Measurements from ENCODE around the gene CHFR. TPM values are rescaled to one million over a fixed set of nuclear protein-coding genes. Genes with fewer than 3 reads are reported as not detected.

CHFR gene
- total and polyA plus RNA-seq, 2 donors (not counting 3 experiments of a cell fraction or from before 2014, with no cell fraction given), result 45.4 to 66.5 TPM

DNA sequence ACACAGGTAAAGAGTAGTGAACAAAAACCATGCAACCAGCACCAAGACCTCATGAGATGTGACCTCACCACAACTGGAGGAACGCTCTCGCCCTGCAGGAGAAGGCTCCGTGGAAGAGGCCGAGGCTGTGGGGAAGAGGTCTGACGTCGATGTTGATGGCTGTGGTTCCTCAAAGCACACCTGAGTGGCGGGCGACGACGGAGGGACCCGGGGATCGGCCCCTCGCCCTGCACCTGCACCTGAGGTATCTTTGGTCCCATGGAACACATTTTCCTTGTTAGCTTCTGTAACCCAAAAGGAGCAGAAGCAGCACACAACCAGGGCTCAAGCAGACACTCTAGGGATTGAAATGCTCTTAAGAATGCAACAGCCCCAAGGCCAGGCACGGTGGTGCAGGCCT is 17.9 kb downstream of the CHFR start:
- no peaks in the 10 kb centered on the region for H3K27me3 ChIP-seq (ENCODE audit: control insufficient read depth in 2 of 2, insufficient read depth in 2 of 2, low read length in 2 of 2)
- dilution Hi-C loops (cut with MboI; ENCODE audit: extremely low pct_ligation_motif_present, low sequenced_read_pairs), result no loop called here
- no peaks in the 10 kb centered on the region for H3K9me3 ChIP-seq (replicated peaks; ENCODE audit: control insufficient read depth, insufficient read depth, low read length)
- H2AFZ ChIP-seq (ENCODE audit: low read depth, low read length), result no peak overlapping the region
- no peak for FAIRE-seq
- no peak overlapping the region for H3K4me2 ChIP-seq (ENCODE audit: insufficient read depth, low read length)
- CTCF ChIA-PET, result no interaction called here
- H3K4me3 ChIP-seq (replicated peaks in 1 of 3; ENCODE audit: insufficient read depth in 1 of 3, low read depth in 1 of 3, low read length in 3 of 3), result no peak overlapping the region
- intact Hi-C loops (cut with micrococcal nuclease), result no loop called here
- H3K9me1 ChIP-seq (replicated peaks; ENCODE audit: control insufficient read depth, extremely low read depth, insufficient read depth, low read length), result no peaks in the 10 kb centered on the region
- POLR2A ChIA-PET, result no interaction called here
- H4K20me1 ChIP-seq (replicated peaks; ENCODE audit: control insufficient read depth, extremely low read depth, insufficient read depth, low read length), result no peaks in the 10 kb centered on the region
- H3K79me2 ChIP-seq (ENCODE audit: control insufficient read depth, insufficient read depth, low read length), result peaks cover 5% of the 10 kb centered on the region
- H3K9ac ChIP-seq (replicated peaks; ENCODE audit: extremely low read depth, insufficient read depth, low read length), result no peak overlapping the region
- no peak for DNase-seq (ENCODE audit: low read depth, low spot score)
- BruUV-seq (replicated peaks), result no TSS peak
- TF ChIP-seq EZH2 (IDR thresholded peaks at IDR 0.05; ENCODE audit: borderline replicate concordance, low read depth, low read length, severe bottlenecking) (no peak), FOS (IDR thresholded peaks at IDR 0.05; ENCODE audit: borderline replicate concordance, insufficient read depth, low read length) (no peak), POLR2A (IDR thresholded peaks at IDR 0.05; ENCODE audit: low read depth, low read length) (no peak), GATA2 (IDR thresholded peaks at IDR 0.05; ENCODE audit: insufficient read depth, insufficient read length, low read depth, low read length) (no peak), MAX (IDR thresholded peaks at IDR 0.05; ENCODE audit: insufficient read depth, insufficient read length) (no peak), JUN (IDR thresholded peaks at IDR 0.05; ENCODE audit: borderline replicate concordance, insufficient read depth, insufficient read length, low read depth) (no peak), POLR2AphosphoS5 (IDR thresholded peaks at IDR 0.05; ENCODE audit: insufficient read depth, low read depth, low read length) (no peak), MYC (IDR thresholded peaks at IDR 0.05; ENCODE audit: low read depth, low read length) (no peak)
- TF ChIP-seq, protein P1, sequence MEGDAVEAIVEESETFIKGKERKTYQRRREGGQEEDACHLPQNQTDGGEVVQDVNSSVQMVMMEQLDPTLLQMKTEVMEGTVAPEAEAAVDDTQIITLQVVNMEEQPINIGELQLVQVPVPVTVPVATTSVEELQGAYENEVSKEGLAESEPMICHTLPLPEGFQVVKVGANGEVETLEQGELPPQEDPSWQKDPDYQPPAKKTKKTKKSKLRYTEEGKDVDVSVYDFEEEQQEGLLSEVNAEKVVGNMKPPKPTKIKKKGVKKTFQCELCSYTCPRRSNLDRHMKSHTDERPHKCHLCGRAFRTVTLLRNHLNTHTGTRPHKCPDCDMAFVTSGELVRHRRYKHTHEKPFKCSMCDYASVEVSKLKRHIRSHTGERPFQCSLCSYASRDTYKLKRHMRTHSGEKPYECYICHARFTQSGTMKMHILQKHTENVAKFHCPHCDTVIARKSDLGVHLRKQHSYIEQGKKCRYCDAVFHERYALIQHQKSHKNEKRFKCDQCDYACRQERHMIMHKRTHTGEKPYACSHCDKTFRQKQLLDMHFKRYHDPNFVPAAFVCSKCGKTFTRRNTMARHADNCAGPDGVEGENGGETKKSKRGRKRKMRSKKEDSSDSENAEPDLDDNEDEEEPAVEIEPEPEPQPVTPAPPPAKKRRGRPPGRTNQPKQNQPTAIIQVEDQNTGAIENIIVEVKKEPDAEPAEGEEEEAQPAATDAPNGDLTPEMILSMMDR (IDR thresholded peaks at IDR 0.05; ENCODE audit: extremely low read depth in 1 of 2, insufficient read depth in 1 of 2, low read depth in 1 of 2, low read length in 2 of 2), result no peak
- H3K36me3 ChIP-seq (ENCODE audit: control insufficient read depth in 2 of 2, extremely low read depth in 1 of 2, insufficient read depth in 2 of 2, low read length in 2 of 2), result peaks cover 11 to 38% of the 10 kb centered on the region in 2 experiments
- no peak overlapping the region for H3K27ac ChIP-seq (ENCODE audit: insufficient read depth, low read depth, low read length)
- no peaks in the 10 kb centered on the region for H3K4me1 ChIP-seq (ENCODE audit: control insufficient read depth, extremely low read depth, insufficient read depth, low read length)
